LNCaP clone FGC (cell line): ENCODE results near the gene MTURN.

Experiments
- DNase-seq: peaks from one replicate; pipeline ENCODE4 v3.0.0-alpha.2; 2011; ENCODE audit warnings: low read depth
- H3K4me3 ChIP-seq: 2 replicates; pipeline ENCODE4 v1.5.1; 2011; ENCODE audit warnings: mild to moderate bottlenecking, low read depth, low read length, control low read depth
- TF ChIP-seq, protein P1 (sequence below): IDR thresholded peaks from 2 replicates; pipeline ENCODE4 v1.5.1; 2012; ENCODE audit warnings: mild to moderate bottlenecking; ENCODE audit not compliant: control insufficient read depth, insufficient read depth; ENCODE audit errors: extremely low read depth

Gene MTURN

DNA sequence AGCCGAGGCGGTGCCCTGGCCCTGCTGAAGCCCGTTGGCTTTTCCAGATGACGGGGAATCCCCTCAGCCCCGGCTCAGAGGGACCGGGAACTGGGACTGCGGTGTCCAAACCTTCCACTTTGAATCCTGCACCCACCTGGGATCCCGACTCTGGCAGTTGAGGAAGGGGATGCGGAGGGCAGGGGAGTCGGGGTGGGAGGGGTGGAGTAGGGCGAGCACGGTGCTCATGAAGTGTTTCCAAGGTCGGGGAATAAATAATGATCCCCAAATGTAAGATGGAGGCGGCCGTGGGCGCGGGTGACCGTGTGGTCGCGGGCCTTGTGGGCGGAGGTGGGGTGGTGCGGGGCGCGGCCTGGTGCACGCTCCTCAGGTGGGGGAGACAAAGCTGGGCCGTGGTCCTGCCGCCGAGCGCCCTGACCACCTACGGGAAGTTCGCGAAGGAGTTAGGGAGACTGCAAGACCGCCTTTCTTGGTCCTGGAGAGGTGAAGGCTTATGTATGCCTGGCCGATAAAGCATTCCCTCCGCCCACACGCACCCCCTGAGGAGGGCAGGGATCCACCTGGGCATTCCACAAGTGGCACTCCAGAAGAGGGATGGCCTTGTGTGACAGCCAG lies 1.4 kb downstream of the MTURN start:
- peak overlapping the region; percentile 56 for H3K4me3 ChIP-seq
- no peak for DNase-seq
- TF ChIP-seq, protein P1, sequence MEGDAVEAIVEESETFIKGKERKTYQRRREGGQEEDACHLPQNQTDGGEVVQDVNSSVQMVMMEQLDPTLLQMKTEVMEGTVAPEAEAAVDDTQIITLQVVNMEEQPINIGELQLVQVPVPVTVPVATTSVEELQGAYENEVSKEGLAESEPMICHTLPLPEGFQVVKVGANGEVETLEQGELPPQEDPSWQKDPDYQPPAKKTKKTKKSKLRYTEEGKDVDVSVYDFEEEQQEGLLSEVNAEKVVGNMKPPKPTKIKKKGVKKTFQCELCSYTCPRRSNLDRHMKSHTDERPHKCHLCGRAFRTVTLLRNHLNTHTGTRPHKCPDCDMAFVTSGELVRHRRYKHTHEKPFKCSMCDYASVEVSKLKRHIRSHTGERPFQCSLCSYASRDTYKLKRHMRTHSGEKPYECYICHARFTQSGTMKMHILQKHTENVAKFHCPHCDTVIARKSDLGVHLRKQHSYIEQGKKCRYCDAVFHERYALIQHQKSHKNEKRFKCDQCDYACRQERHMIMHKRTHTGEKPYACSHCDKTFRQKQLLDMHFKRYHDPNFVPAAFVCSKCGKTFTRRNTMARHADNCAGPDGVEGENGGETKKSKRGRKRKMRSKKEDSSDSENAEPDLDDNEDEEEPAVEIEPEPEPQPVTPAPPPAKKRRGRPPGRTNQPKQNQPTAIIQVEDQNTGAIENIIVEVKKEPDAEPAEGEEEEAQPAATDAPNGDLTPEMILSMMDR = no peak

DNA sequence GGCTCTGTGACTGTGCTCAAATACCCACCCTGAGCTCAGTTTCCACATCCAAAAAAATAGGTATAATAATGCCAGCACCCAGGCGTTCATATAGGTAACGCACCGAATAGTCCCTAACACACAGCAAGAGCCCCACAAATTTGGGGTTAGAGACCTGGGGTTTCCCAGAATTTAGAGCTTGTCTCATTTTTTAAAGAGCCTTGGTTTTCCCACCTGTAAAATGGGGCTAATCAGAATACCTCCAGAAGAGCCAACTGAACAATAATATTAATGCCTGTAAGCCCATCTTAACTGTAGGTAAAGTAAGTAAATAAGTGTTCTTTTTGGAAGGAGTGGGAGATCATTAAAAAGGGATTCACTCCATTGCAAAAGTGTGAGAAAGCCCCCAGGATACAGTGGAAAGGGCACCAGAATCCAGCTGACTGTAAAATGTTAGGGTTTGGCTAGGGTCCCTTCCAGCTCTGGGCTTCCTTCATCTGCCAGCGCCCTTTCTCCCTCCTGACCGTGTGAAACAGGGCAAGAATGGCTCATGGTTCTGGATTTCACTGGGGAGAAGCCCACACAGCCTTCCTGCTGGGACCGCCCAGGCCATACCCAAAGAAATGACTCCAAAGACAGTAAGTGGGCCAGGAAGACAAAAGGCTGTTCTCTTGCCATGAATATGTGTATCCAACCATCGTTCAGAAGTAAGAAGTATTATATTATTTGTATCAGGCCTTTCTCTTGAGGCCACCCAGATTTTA lies 2.1 kb downstream of the MTURN start:
- H3K4me3 ChIP-seq = no peak overlapping the region
- DNase-seq = no peak
- TF ChIP-seq, protein P1 = no peak

DNA sequence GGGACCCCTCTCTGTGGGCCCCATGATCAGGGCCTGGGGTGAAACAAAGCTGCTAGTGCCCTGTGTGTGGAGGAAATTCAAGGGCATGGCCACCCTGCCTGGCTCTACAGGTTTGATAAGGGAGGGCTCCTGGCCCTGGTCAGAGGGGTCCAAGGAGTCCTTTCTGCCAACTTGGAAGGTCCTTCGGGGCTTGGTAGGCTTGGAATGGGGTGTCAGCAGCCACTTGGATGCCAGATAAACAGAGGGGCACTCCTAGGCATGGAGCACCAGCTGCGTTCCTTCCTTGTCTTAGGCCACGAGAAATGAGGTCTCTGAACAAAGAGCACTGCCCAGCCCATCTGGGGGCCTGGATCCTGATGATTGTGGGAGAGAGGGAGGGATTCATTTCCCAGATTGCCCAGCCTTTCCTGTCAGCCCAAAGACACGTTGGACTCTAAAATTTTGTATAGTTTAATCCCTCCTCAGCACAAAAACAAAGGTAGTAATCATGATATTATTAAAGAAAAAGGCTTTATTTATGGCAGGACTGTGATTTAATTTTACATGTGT lies 5.1 kb downstream of the MTURN start:
- TF ChIP-seq, protein P1 = no peak
- H3K4me3 ChIP-seq = no peak overlapping the region
- no peak for DNase-seq

DNA sequence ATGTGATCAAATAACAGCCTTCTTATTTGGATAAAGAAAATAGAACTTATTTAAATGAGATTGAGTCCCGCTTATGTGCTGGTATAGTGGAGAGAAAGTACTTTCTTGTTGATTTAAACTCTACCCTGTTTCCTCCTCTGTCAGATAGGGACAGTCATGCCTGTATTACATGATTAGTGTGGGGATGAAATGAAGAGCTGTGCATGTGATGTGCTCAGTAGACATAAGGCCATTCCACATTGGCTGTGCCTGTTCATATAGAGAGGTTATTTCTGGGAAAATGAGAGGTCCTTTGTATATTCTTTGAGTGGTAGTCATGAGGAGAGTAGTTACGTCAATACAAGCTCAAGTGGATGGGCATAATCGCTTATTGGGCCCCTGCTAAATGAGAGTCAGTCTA lies 5.7 kb downstream of the MTURN start:
- peak; percentile 62 for DNase-seq
- TF ChIP-seq, protein P1 = no peak
- H3K4me3 ChIP-seq = no peak overlapping the region

DNA sequence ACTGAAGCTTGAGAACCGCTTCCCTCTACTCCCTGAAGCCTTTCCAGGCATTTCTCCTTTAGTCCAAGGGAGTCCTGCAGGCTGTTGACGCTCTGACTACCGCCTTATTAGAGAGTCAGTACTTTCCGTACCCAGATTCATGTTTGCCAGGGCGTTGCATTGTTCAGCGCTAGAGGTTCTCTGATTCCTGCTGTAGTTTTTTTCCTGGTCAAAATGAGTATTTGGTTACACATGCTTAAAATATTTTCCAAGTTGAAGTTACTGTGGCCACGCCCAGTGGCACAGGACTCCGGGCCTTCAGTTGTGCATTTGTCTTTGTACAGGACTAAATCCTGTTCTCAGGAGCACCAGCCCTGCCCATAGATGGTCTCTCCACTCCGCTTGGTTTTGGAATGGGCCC lies 7.9 kb downstream of the MTURN start:
- H3K4me3 ChIP-seq = no peak overlapping the region
- no peak for DNase-seq
- TF ChIP-seq, protein P1 = no peak

DNA sequence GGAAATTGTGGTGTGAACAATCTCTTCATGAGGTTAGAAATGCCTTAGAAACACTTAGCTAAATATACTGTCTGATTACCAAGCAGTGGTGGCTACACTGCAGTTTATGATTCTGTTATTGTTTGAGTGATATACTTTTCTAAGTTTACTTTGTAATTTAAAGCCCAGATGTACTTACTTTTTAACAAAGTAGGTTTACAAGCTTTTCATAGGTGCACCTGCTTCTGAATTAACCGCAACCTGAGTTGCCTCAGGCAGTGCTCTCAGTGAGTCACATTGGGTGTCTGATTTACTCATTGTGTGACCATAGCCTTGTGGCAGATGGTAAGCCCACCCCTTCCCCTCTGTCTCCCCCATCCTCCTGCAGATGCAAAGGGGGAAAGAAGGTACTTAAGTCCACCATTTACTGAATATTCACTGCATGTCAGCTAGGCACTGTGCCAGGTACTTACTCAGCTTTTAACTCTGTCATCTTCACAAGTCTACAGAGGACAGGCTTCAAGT lies 9.0 kb downstream of the MTURN start:
- H3K4me3 ChIP-seq = no peak overlapping the region
- TF ChIP-seq, protein P1 = no peak
- DNase-seq = peak; percentile 81
